ENCODE measurements around the gene TNFRSF17. TPM values are rescaled to one million over a fixed set of nuclear protein-coding genes. Genes with fewer than 3 reads are reported as not detected.
A peak's percentile ranks its signal among the peaks of the same experiment; 100 is the strongest.

The TNFRSF17 gene
- total RNA-seq, 4 donors from 2014 or later: not detected

DNA sequence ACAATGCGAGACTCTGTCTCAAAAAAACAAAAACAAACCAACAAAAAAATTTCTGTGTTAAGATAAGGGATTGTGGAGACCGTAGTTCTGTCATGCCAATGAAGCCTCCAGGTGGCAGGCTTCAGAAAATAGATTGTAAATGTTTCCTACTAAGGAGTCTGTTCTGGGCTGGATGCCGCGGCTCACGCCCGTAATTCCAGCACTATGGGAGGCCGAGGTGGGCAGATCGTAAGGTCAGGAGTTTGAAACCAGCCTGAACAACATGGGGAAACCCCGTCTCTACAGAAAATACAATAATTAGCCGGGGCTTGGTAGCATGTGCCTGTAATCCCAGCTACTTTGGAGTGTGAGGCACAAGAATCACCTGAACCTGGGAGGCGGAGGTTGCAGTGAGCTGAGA, 7.1 kb downstream of the TNFRSF17 start:
- in situ Hi-C loops (cut with MboI; ENCODE audit: low sequenced_read_pairs in 4 of 4): loop anchor here in 2 of 4 donors (10.0 to 25.0 kb wide), 2 partner anchors 93 to 840 kb away; partner anchors contain the start of gene CPPED1 (in 1 of the 2)
- no peak for ATAC-seq

DNA sequence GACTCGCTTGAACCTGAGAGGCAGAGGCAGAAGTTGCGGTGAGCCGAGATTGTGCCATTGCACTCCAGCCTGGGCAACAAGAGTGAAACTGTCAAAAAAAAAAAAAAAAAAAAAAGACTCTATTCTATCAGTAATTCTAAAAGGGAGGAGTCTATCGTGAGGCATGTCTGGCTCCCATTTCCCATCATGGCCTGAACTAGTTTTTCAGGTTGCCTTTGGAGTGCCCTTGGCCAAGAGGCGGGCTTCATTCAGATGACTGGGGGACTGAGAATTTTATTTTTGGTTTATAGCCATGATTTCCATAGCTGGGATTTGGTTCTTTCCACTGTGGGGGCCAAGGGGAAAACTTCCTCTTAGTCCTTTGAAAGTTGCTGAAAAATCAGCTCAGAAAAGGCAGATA, 8.1 kb downstream of the TNFRSF17 start:
- TF ChIP-seq POLR2A (IDR thresholded peaks at IDR 0.05): no peak
- TF ChIP-seq, protein P1, sequence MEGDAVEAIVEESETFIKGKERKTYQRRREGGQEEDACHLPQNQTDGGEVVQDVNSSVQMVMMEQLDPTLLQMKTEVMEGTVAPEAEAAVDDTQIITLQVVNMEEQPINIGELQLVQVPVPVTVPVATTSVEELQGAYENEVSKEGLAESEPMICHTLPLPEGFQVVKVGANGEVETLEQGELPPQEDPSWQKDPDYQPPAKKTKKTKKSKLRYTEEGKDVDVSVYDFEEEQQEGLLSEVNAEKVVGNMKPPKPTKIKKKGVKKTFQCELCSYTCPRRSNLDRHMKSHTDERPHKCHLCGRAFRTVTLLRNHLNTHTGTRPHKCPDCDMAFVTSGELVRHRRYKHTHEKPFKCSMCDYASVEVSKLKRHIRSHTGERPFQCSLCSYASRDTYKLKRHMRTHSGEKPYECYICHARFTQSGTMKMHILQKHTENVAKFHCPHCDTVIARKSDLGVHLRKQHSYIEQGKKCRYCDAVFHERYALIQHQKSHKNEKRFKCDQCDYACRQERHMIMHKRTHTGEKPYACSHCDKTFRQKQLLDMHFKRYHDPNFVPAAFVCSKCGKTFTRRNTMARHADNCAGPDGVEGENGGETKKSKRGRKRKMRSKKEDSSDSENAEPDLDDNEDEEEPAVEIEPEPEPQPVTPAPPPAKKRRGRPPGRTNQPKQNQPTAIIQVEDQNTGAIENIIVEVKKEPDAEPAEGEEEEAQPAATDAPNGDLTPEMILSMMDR (IDR thresholded peaks at IDR 0.05 in 4 of 5, conservative IDR thresholded peaks at IDR 0.05 in 1 of 5): no peak
- intact Hi-C loops (cut with DNase I; ENCODE audit: low total_unique reads): no loop called here
- ATAC-seq: no peak

More for the DNA sequence above, 7.1 kb downstream of the TNFRSF17 start:
- H3K36me3 ChIP-seq: no peaks in the 10 kb centered on the region
- no peaks in the 10 kb centered on the region for H3K27me3 ChIP-seq
- TF ChIP-seq POLR2A (IDR thresholded peaks at IDR 0.05): no peak
- TF ChIP-seq, protein P1 (IDR thresholded peaks at IDR 0.05 in 4 of 5, conservative IDR thresholded peaks at IDR 0.05 in 1 of 5): peak in 1 of 5 experiments; percentile 5
- no peak overlapping the region for H3K27ac ChIP-seq
- H3K4me1 ChIP-seq: peaks cover 7 to 8% of the 10 kb centered on the region in 2 donors
- intact Hi-C loops (cut with DNase I; ENCODE audit: low total_unique reads): no loop called here
- H3K9me3 ChIP-seq: no peaks in the 10 kb centered on the region
- no peak overlapping the region for H3K4me3 ChIP-seq
- DNase-seq: no peak

GRCh38 chr16:11976850-11977375, 11.9 kb downstream of the TNFRSF17 start:
- in situ Hi-C loops (cut with MboI; ENCODE audit: low sequenced_read_pairs in 4 of 4): loop anchor here in 3 of 4 donors (5.0 to 10.0 kb wide), 2 partner anchors 88 to 90 kb away; no protein-coding TSS in a partner anchor
- ATAC-seq (peak; percentile 11 to 19), DNase-seq (no peak)
- Histone ChIP-seq H3K36me3 (no peaks in the 10 kb centered on the region), H3K4me3 (peak overlapping the region; percentile 85 to 91 (median 88)), H3K27ac (peak overlapping the region; percentile 85 to 91 (median 89)), H3K4me1 (peaks cover 17 to 24% of the 10 kb centered on the region in 2 donors), H3K27me3 (no peaks in the 10 kb centered on the region), H3K9me3 (no peaks in the 10 kb centered on the region)
- intact Hi-C loops (cut with DNase I; ENCODE audit: low total_unique reads): loop anchor here (1.0 to 5.0 kb wide), 3 partner anchors 61 to 180 kb away; partner anchors contain the start of gene ZC3H7A
- TF ChIP-seq, protein P1 (IDR thresholded peaks at IDR 0.05 in 4 of 5, conservative IDR thresholded peaks at IDR 0.05 in 1 of 5): no peak
- TF ChIP-seq POLR2A (IDR thresholded peaks at IDR 0.05): no peak

More for the DNA sequence above, 8.1 kb downstream of the TNFRSF17 start:
- DNase-seq: no peak
- Histone ChIP-seq H3K9me3 (no peaks in the 10 kb centered on the region), H3K4me1 (peaks cover 12 to 16% of the 10 kb centered on the region in 2 donors), H3K27ac (no peak overlapping the region), H3K36me3 (no peaks in the 10 kb centered on the region), H3K27me3 (no peaks in the 10 kb centered on the region), H3K4me3 (no peak overlapping the region)
- in situ Hi-C loops (cut with MboI; ENCODE audit: low sequenced_read_pairs in 4 of 4): loop anchor here in 2 of 4 donors (10.0 to 25.0 kb wide), 2 partner anchors 92 to 839 kb away; partner anchors contain the start of gene CPPED1 (in 1 of the 2)

- TF ChIP-seq POLR2A (IDR thresholded peaks at IDR 0.05): peak; percentile 44 to 53
- TF ChIP-seq, protein P1 (IDR thresholded peaks at IDR 0.05 in 4 of 5, conservative IDR thresholded peaks at IDR 0.05 in 1 of 5): no peak
- Histone ChIP-seq H3K27me3 (no peaks in the 10 kb centered on the region), H3K9me3 (no peaks in the 10 kb centered on the region), H3K4me3 (peak overlapping the region; percentile 85 to 91 (median 88)), H3K36me3 (no peaks in the 10 kb centered on the region), H3K27ac (peak overlapping the region; percentile 85 to 91 (median 89)), H3K4me1 (peaks cover 17 to 24% of the 10 kb centered on the region in 2 donors)
- in situ Hi-C loops (cut with MboI; ENCODE audit: low sequenced_read_pairs in 4 of 4): loop anchor here in 3 of 4 donors (5.0 to 10.0 kb wide), 2 partner anchors 87 to 90 kb away; no protein-coding TSS in a partner anchor
- peak; percentile 54 to 59 for ATAC-seq
- intact Hi-C loops (cut with DNase I; ENCODE audit: low total_unique reads): loop anchor here (2.0 to 5.0 kb wide), 2 partner anchors 85 to 180 kb away; partner anchors contain the start of gene ZC3H7A
- DNase-seq: peak in 1 of 2 donors; percentile 43
Measured at GRCh38 chr16:11977376-11978041, 12.5 kb downstream of the TNFRSF17 start.

Measured in gastrocnemius medialis (tissue), 4 donors.